Measurements from ENCODE around the gene GALNS.

DNA sequence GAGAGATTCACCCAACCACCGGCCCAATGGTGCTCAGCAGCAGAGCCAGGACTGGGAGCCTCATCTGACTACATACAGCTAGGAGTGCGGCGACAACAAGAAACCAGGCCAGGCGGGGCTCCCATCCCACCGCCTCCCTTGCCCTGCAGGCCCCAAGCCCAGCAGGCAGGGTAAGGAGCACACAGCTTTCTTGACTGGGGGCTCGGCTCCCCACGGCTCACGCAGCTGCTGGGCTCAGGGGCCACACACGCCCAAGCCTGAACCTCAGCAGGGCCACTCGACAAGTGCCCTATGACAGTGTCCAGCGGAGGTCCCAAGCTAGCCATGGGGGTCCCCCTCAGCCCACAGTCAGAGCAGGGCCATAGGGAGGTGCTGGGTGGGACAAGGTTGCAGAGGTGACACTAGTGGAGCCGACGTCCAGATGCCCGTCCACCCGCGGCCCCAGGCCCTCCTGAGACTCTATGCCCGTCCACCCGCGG is 85.4 kb downstream of the GALNS start:
- TF ChIP-seq, protein P1, sequence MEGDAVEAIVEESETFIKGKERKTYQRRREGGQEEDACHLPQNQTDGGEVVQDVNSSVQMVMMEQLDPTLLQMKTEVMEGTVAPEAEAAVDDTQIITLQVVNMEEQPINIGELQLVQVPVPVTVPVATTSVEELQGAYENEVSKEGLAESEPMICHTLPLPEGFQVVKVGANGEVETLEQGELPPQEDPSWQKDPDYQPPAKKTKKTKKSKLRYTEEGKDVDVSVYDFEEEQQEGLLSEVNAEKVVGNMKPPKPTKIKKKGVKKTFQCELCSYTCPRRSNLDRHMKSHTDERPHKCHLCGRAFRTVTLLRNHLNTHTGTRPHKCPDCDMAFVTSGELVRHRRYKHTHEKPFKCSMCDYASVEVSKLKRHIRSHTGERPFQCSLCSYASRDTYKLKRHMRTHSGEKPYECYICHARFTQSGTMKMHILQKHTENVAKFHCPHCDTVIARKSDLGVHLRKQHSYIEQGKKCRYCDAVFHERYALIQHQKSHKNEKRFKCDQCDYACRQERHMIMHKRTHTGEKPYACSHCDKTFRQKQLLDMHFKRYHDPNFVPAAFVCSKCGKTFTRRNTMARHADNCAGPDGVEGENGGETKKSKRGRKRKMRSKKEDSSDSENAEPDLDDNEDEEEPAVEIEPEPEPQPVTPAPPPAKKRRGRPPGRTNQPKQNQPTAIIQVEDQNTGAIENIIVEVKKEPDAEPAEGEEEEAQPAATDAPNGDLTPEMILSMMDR (conservative IDR thresholded peaks at IDR 0.05; ENCODE audit: low read length) = no peak
- no peak for TF ChIP-seq EZH2phosphoT487 (IDR thresholded peaks at IDR 0.05; ENCODE audit: borderline replicate concordance, low read depth, low read length)
